ENCODE measurements around the gene ABCC8.
A peak's percentile ranks its signal among the peaks of the same experiment; 100 is the strongest.

ABCC8 gene

DNA sequence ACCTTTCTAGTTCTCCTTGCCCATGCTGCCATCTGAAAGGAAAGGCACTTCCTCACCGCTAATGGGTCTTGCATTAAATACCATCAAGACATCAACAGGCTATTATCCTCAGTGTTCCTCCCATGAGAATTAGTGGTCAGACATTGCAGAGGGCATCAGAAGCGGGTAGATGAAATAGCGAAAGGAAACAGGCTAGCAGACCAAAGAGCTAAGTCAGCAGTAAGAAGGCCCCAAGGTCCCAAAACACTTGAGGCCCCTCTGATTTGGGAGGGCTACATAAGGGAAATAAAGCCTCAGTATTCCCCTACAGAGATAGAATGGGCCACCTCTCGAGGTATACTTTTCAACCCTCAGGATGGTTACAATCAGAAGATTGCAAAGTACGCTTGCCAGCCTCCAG lies 101.1 kb downstream of the ABCC8 start:
- intact Hi-C loops (cut with DNase I): no loop called here
- no peak for DNase-seq

DNA sequence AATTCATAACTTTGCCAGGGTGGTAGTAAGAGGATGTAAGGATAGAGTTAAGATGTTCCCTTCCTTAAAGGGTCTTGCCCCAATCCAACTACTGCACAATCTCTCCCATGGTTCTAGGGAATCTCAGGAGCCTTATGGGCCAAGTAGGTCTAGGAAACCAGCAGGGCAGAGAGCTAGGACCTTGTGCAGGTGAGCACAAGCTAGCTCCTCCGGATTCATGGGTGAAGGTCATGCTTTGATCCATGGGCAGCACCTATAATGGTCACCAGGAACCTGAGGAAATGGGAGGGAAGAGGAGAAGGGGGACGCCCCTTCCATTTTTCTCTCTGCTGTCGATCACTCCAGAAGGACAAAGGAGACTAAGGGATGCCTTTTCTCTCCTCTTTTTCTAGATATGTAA lies 105.0 kb downstream of the ABCC8 start:
- DNase-seq: no peak
- intact Hi-C loops (cut with DNase I): no loop called here

DNA sequence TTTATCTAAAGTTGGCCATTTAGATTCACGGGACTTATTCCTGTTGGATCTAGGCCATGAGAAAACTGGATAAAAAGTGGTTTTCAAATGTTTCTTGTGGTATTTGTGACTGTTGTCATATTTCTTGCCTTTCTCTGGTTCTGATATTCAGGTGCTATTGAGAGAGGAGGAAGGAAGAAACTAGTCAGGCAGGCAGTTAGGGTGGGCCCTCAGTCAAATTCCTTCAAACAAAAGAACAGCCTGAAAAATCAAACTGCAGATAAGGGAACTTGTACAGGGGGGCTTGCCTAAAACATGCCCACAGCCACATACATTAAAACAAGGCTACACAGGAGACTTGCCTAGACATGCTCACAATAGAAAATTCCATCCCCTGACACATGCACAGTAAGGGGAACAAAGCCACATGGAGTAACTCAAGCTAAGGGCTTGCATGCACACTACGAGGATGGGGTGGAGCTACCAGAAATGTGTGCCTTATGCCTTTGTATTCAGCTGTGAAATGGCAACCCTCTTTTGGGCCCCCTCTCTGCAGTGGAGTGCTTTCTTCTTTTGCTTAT lies 106.9 kb downstream of the ABCC8 start:
- intact Hi-C loops (cut with DNase I): no loop called here
- no peak for DNase-seq

DNA sequence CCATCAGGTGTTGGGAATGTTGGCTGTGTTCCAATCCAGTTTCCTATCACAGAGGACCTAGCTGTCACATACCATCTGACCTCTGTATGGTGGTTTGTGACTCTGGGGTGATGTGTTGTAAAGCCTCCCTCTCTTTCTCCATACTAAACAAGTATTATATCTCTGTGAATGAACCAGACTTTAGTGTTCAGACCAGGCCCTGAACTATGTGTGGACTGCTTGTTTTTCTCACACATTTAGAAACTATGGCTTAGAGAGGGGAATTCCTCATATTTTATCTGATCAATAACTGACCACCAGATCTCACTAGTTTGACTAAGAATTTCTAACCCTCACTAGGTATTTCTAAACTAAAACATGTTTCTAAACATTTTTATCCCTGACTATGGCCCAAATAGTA lies 107.6 kb downstream of the ABCC8 start:
- no peak for DNase-seq
- intact Hi-C loops (cut with DNase I): no loop called here

DNA sequence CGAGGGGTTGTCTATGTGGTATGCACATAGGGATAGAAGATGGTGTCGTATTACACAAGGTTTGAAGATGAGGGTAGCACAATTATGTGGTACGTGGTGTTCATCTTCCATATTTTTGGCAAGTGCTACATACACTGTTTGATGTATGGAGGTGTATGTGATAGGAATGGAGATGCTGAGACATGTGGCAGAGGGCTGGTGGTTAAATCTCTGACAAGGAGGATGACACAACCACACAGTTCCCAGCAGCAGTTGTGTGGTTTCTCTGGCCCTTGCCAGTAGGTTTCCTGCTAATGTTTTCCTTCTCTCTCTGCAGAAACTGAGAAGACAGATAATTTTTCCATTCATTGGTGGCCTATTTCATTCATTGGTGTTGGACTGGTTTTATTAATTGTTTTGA lies 108.1 kb downstream of the ABCC8 start:
- intact Hi-C loops (cut with DNase I): no loop called here
- DNase-seq: peak in 2 of 10 donors; percentile 23 to 74

DNA sequence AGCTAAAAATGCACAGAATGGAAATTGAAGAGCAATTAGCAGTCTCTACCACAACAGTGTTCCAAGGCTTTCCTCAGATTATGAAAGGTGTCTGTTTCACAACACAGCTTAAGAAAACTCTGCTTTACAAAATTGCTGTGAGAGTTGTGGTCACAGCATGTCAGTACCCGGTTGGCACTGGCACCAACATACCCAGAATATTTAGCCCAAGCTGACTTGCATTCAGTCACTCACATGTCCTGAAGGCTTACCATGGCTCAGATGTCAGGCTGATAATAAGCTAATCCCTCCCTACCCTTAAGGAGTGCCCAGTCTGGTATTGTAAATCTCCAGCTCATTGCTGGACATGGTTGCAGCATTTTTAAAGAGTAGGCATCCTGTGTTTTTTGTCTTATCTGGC lies 110.2 kb downstream of the ABCC8 start:
- DNase-seq: no peak
- intact Hi-C loops (cut with DNase I): no loop called here

DNA sequence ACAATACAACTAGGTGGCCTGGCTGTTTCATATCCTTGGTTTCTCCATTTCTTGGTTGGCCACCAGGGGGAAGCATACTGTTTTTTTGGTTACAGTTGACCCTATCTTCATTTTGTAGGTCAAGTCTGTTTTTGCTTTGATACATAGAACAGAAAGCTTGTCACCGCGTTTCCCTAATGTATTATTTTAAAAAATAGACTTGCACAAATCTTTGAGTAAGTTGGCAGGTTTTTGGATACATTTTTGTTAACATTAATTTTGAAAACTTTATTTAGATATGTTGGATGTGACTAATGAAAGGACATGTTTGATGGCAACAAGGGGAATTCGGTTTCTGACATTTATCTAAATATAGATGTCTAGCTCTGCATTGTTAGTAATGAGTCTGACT lies 122.0 kb downstream of the ABCC8 start:
- DNase-seq: peak in 5 of 10 donors; percentile 15 to 58 (median 38)
- intact Hi-C loops (cut with DNase I): loop anchor here (5.0 to 10.0 kb wide), 2 partner anchors 77 to 120 kb away; partner anchors contain the start of gene NUCB2

DNA sequence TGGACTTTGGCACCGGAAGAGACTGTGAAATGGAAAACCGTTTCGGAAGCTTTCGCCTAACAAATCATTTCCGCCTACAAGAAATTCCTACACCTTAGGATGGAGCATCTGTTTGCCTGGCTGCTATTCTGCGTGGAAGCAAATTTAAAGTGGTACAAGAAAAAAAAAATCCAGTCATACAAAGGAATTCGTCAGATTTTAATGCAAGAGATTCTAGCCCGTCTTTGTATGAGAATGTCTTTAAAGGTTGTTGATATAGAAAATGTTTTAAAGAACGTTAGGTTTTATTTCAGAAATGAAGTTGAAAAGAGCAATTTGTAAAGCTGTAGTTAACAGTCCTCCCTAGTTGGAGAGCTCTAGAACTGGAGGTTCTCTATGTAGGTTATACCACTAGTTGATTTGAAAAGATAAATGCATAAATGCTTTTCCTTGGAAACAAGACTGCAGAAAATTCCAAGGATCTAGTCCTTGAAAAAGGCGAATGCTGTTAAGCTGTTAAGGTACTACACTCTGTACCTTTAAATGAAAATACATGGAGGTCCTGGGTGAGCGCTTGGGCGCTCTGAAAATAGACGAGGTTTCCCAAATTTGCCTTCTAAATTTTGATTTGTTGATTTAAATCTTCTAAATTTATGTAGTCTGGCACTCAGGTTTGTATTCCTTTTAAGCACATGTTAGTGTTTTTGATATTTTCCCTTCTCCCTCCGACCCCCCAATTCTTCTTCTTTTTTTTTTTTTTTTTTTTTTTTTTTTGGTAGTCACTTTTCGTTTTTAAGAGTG lies 122.6 kb downstream of the ABCC8 start:
- intact Hi-C loops (cut with DNase I): loop anchor here (5.0 to 10.0 kb wide), 2 partner anchors 77 to 119 kb away; partner anchors contain the start of gene NUCB2
- no peak for DNase-seq

DNA sequence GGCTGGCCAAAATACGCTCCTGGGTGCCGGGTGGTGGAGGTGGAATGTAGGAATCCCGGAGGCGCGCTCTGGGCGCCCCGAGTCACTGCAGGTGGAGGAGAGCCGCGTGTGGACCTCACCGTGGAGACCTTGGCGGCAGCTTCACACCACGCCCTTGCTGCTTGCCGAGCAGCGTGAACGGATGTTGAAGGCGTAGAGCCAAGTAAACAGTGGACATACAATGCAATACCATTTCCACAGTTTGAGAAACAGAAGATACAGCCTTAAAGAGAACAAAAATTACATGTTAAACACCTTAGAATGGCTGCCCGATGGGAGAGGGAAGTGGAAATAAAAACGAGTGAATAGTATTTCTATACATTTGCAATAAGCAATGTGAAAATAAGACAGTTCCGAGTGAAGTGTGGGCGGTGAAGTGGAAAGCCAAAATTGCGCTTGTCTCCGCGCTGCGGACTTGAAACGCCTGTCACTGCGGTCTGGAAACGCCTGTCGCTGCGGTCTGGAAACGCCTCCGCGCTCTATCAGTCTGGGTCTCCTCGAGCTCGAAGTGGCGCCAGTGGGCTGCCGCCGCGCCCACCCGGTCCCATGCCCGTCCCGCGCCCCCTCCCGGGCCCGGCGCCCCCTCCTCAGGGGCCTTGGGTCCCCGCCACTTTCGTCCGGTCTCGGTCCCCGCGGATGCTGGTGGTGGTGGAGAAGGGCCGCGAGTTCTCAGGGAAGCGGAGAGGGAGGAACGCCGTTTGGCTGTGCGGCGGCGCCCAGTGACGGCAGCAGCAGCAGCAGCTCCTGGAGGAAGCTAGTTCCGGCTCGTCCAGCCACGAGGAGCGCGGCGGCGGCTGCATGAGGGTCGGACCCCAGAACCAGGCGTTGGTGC lies 123.5 kb downstream of the ABCC8 start:
- peak; percentile 41 to 95 (median 76) for DNase-seq
- intact Hi-C loops (cut with DNase I): loop anchor here (5.0 to 10.0 kb wide), 2 partner anchors 76 to 118 kb away; partner anchors contain the start of gene NUCB2

DNA sequence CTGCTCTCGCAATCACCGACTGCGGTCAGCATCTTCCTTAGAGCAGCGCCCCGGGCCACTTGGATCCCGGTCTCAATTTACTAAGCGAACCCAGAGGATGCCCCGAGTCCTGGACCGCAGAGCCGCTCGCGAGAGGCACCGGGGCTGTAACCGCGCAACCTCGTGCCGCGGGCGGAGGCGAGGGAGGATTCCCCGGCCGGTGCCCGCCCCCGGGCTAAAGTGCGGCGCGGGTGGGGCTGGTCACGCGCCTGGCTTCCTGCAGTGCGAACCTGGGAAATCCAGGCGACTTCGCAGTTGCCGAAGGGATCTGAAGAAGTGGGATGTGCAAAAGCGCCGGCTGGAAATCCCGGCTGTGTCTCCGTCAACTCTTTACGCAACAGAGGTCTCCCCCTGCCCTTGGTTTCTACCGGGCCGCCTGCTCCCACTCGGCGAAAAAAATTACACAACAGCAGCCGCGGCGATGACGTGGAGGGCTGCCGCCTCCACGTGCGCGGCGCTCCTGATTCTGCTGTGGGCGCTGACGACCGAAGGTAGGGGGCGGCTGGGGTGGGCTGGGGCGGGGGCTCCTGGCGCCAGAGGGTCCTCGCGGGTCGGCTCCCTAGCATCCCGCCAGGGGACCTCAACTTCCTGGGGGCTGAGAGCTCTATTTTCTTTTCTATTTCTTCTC lies 125.0 kb downstream of the ABCC8 start, which contains the start of gene NCR3LG1:
Gene NCR3LG1, plus strand, starts transcription at position 291 of the 667 bp plus-strand sequence. Its CDS starts 170 bp downstream, at position 461.
- intact Hi-C loops (cut with DNase I): loop anchor here (5.0 to 10.0 kb wide), 2 partner anchors 74 to 117 kb away; partner anchors contain the start of gene NUCB2
- peak; percentile 20 to 93 (median 60) for DNase-seq

DNA sequence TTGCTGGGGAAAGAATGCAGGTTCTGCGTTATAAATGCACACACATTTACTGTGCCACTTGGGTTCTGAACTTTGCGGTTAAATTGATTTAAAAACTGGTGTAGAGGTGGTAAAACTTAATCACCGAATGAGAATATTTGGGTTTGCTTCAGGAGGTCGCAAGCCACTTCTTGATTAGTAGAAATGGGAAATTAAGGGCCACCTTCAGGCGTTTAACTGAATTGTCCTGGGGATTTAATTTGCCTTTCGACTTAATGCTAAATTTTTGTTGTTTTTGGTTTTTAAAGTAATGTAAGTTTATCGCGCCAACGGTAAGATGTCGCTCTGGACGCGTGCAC lies 125.5 kb downstream of the ABCC8 start:
- no peak for DNase-seq
- intact Hi-C loops (cut with DNase I): loop anchor here (5.0 to 10.0 kb wide), 2 partner anchors 74 to 116 kb away; partner anchors contain the start of gene NUCB2

DNA sequence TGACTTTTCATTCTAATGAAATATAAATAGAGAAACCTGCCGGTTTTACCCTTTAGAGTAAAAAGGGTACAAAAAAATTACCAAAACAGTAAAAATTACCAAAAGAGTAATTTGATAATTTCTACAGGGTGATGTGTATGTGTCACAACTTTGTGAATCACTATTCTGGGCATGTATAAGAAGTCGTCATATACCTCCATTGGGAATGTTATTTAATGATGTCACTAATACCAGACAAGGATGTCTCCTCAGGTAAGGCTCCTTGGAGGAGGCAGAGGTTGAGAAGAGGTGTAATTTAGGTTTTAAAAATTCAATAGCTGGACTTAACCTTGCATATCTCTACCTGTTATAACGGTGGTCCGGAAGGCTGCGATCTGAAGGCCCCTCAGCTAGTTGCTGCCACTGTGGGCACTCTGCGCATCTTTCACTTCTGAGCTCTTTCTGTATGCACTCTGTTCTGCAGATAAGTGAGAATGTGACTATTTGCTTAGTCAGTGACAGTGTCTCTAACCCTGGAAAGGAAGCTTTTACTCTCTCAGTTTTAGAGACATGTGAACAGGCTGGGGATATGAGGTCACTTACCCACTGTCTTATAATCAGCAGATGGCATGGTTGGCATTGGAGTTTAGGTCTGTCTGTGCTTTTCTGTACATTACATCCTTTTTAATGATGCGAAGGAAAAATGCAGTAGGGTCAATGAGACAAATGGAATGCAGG lies 126.0 kb downstream of the ABCC8 start:
- DNase-seq: no peak
- intact Hi-C loops (cut with DNase I): loop anchor here (5.0 to 10.0 kb wide), 2 partner anchors 73 to 116 kb away; partner anchors contain the start of gene NUCB2

DNA sequence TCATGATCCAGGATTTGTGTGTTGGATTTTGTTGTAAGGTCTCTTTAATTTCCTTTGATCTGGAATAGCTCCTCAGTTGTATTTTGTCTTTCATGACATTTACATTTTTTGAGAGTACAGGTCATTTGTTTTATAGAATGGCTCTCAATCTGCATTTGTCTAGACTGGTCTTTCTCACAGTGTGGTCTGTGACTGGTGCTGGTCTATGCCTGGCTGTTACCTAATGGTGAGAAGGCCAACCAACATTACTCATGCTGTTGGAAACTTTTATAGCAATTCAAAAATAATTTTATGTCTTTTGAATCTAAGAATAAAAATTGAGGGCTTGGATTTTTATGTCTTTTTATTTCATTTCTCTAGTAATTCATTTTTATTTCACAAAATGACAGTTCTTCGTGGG lies 129.0 kb downstream of the ABCC8 start:
- DNase-seq: no peak
- intact Hi-C loops (cut with DNase I): no loop called here

DNA sequence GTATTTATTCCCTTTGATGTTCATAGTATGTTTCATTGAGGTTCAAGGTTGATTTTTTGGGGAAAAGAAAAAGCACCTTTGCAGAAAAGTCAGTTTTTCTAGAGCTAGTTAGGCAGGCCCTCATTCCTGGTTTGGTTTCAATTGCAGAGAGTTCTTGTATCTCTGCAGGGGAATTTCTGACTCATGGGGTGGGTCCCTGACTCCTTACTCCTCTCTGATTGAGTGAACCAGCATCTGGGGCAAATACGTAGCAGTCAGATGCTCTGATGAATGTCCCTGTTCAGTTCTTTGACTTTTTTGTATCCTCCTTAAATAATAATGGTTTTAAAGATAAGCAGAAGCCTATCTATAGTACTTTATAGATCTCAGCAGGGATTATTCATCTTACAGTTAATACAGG lies 132.7 kb downstream of the ABCC8 start:
- intact Hi-C loops (cut with DNase I): no loop called here

DNA sequence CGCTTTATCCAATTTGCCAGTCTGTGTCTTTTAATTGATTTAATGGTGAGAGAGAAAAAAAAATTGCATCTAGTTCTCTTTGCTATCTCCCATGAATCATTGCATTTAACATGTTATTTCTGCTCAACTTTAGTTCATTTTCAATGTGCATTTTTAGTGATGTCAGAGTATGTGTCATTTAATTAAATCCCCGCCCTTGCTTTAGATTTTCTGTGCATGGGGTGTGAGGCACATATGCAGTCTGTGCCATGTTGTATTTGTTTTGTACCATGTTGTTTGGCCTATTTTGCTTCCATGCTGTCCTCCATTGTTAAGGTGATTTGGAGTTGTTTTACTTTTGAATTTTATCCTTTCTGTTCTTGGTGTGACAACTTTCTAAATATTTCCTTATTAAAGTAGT lies 133.4 kb downstream of the ABCC8 start:
- intact Hi-C loops (cut with DNase I): no loop called here
- DNase-seq: no peak

More for the DNA sequence above, 132.7 kb downstream of the ABCC8 start:
- DNase-seq: no peak
